HG03378 (cell line): ENCODE measurements around the gene GMPR2.

ENCODE experiments used
- ATAC-seq: cut with Tn5 transposase; IDR thresholded peaks from one replicate; pipeline ENCODE4 v1.9.1; 2021; ENCODE audit warnings: mild to moderate bottlenecking, moderate library complexity; ENCODE audit not compliant: unreplicated experiment

The GMPR2 gene

GRCh38 chr14:24249230-24250021 is 16.7 kb downstream of the GMPR2 start:
- no peak for ATAC-seq

GRCh38 chr14:24250354-24250753 is 17.6 kb downstream of the GMPR2 start:
- ATAC-seq, result no peak

- no peak for ATAC-seq
These were observed 19.2 kb downstream of the GMPR2 start for GRCh38 chr14:24251880-24252288.

DNA sequence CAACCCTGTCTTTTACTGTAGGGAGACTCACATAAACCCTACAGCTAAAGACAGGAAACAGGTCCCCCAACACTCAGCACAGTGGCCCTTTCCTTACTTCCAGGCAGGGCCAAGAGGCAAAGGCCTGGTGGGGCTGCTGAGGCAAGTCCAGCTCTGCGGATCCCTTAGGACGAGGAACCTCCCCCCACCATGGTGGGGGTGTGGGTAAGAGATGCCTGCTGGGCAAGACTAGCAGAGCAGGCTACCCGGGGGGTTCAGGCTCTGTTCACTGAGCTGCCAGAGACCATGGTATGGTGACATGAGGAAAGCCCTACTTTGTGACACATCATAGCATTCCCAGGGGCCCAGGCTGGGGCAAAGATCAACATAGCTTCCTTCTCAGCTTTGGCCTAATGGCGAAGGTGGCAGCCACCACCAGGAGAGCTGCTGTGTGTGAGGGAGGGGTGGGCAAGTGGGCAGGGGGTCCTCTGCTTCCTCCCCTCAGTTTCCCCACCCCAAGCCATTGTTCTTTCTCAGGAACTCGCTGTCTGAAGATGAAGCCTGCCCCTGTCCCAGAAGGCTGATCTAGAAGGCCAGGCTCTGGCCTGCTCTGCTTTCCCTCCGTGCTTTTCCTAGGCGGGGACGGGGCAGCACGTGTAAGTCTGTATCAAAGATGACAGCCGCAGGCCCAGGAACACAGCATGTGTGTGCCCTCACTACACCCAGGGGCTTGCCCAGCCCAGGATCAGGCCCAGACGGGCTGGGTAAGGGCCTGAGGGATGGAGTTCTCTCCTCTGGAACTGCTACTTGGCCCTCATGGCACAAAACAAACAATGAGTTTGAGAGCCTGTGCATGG is 19.8 kb downstream of the GMPR2 start:
- no peak for ATAC-seq

GRCh38 chr14:24253936-24254335 is 21.2 kb downstream of the GMPR2 start:
- no peak for ATAC-seq

- no peak for ATAC-seq
These were observed 22.1 kb downstream of the GMPR2 start for GRCh38 chr14:24254630-24255392.

DNA sequence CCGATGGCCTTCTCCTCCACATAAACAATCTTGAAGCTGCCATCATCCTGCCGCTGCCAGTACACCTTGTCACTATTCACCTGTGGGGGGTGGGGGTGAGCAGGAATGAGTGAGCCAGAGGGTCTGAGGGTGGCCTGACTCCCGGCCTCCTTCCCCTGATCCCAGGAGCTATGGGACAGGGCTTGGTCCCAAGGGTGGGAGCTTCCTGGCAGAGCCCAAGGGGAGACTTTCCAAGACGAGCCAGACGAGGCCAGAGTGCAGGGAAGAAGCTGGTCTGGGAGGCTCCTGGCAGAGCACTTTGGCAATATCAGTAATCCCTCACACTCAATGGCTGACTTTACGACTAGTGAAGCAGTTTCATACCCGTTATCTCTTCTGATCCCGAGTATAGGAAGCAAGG is 22.7 kb downstream of the GMPR2 start:
- ATAC-seq, result no peak

DNA sequence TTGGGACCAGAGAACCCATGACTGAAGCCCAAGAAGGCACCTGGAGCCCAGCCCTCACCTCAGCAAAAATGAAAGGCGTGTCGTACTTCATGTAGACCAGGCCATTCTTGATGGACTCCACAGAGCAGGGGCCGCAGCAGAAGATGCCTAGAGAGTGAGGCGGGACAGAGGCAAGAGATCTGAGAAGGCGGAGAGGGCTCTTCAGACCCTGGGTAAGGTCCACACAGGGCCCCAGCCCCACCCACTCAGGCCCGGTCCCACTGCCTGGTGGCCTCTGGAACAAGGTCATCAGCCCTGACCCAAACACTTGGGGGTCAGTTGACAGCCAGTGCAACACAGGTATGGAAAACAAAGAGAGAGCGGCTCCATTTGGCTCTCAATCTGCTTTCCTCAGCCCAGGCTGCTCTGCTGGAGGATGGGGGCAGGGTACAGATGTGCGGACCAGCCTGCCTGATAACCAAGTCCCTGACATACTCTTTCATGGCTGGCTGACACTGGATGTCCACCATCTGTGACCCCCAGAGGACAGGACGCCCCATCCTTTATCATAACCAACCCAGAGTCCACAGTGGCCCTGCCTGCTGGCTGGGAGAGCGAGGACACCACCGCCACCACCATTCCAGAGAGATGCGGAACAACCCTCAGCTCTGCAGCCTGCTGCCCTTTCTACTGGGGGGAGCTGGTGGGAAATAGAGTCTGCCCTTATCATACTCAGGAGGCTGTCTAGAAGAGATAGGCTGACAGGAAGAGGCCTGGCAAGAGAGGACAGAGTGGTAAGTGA is 23.4 kb downstream of the GMPR2 start:
- no peak for ATAC-seq

DNA sequence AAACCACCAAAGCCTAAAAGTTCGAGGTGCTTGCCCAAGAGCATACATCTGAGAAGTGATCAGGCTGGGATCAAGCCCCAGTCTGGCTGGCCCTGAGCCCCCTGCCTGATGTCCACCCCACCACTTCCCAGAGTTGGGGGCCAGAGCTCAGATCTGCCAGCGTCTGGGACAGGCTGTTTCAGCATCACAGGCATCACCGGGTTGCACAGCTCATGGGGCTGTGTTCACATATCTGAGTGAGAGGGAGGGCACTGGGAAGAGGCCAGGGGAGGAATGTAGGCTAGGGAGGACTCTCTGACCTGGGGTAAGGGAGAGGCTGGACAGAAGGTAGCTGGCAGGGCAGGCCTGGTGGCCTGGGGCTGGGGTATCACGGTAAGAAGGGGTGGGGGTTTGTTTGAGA is 24.2 kb downstream of the GMPR2 start:
- no peak for ATAC-seq

- ATAC-seq, result no peak
These were observed 25.4 kb downstream of the GMPR2 start for GRCh38 chr14:24258119-24258518.

GRCh38 chr14:24258548-24259265 is 26.0 kb downstream of the GMPR2 start:
- ATAC-seq, result no peak

DNA sequence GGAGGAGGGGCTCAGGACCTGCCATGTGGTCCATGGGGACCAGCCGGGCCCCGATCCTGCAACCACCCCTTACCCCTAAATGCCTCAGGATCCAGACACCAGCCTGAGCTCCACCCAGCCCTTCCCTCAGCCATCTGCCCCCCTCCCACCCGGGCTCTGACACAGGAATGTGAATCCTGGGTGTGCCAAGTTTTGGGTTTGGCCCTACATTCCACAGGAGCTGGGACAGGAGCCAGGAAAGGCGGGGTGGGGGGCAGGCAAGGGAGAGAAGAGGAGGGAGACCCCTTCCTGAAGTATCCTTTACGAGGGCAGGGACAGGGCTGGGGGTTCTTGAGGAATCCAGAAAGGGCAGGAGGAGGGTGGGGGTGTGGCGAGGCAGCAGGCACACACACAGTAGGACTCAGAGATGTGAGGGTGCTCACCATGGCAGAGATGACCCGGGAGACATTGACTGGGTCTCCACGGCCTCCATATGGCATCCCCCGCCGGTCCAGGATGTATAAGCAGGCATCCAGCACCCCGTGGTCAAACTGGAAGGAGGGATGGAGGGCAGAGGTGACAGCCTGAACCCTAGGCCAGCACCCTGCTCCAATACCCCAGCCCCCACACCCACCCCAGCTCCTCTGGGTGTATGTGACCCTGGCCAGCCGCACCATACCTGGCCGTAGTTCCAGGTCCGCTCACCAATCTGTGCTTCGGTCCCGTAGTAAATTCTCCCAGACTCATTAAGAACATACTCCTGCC is 26.7 kb downstream of the GMPR2 start:
- no peak for ATAC-seq

GRCh38 chr14:24260026-24260779 is 27.5 kb downstream of the GMPR2 start:
- ATAC-seq, result no peak

- ATAC-seq, result no peak
These were observed 28.0 kb downstream of the GMPR2 start for GRCh38 chr14:24260780-24261157.

DNA sequence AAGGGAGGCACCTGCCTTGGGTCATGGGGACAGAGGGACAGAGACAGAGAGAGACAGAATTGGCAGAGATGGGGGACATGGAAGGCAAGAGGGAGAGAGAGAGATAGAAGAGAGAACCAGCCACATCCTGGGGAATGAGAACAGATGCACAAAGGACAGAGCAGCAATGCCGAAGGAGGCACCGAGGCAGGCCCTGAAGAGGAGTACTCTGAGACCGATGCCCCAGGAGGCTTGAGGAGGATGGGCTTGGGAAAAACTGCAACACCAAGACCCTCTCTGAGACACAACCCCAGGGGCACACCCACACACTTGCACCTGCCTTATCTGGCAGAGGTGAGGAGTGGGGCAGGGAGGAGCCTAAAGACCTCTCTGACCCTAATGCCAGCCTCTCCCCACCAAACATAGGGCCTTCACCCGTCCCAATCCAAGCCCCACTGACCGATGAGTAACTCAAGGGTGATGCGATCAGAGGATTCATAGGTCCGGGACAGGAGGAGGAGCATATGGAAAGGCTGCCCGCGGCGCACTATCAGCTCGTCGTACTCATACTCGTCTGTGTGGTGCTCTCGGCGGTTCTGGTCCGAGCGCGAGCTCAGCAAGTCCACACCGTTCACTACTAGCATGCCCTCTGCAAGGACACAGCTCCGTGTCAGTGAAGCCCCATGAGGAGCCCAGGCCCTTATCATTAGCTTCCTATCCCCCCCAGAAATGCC is 28.7 kb downstream of the GMPR2 start:
- no peak for ATAC-seq

- no peak for ATAC-seq
These were observed 29.2 kb downstream of the GMPR2 start for GRCh38 chr14:24261969-24262327.

- no peak for ATAC-seq
These were observed 30.3 kb downstream of the GMPR2 start, which contains the start of gene TGM1 for GRCh38 chr14:24262821-24263733. Gene TGM1 (minus strand): TSS chr14:24263177. CDS start chr14:24262352, 825 bp downstream.
